Measurements from ENCODE around the gene CCDC150. TPM values are rescaled to one million over a fixed set of nuclear protein-coding genes. Genes with fewer than 3 reads are reported as not detected.

The CCDC150 gene
- total RNA-seq, 6 donors from 2014 or later = 1.2 to 4.2 (median 2.3) TPM

GRCh38 chr2:196635156-196635555, 4.4 kb upstream of the CCDC150 start:
- H3K4me3 ChIP-seq = no peak overlapping the region
- H3K36me3 ChIP-seq = no peaks in the 10 kb centered on the region
- H3K4me1 ChIP-seq = peaks cover 0 to 13% (median 5%) of the 10 kb centered on the region in 4 donors
- H3K27me3 ChIP-seq = no peaks in the 10 kb centered on the region
- 53 to 76% methylated on average over 2 of the region's 2 CpGs for WGBS, 2 donors
- peaks cover 0 to 4% (median 3%) of the 10 kb centered on the region in 4 donors for H3K9me3 ChIP-seq
- ATAC-seq (ENCODE audit: low FRiP score in 2 of 2) = no peak
- TF ChIP-seq POLR2A (IDR thresholded peaks at IDR 0.05) = no peak
- TF ChIP-seq EP300 (IDR thresholded peaks at IDR 0.05) = no peak
- no peak for TF ChIP-seq CTCF (IDR thresholded peaks at IDR 0.05)
- TF ChIP-seq POLR2AphosphoS5 (IDR thresholded peaks at IDR 0.05) = no peak
- DNase-seq = no peak
- no peak overlapping the region for H3K27ac ChIP-seq

GRCh38 chr2:196638765-196639164, 750 bp upstream of the CCDC150 start:
- no peaks in the 10 kb centered on the region for H3K27me3 ChIP-seq
- TF ChIP-seq POLR2A (IDR thresholded peaks at IDR 0.05) = no peak
- TF ChIP-seq POLR2AphosphoS5 (IDR thresholded peaks at IDR 0.05) = no peak
- no peak for TF ChIP-seq EP300 (IDR thresholded peaks at IDR 0.05)
- TF ChIP-seq CTCF (IDR thresholded peaks at IDR 0.05) = no peak
- H3K36me3 ChIP-seq = no peaks in the 10 kb centered on the region
- ATAC-seq (ENCODE audit: low FRiP score in 2 of 2) (no peak), DNase-seq (peak in 1 of 2 donors; percentile 25)
- no peaks in the 10 kb centered on the region for H3K9me3 ChIP-seq
- no peak overlapping the region for H3K27ac ChIP-seq
- H3K4me3 ChIP-seq = peak overlapping the region in 3 of 4 donors; percentile 50 to 69 (median 63)
- peaks cover 0 to 13% (median 6%) of the 10 kb centered on the region in 4 donors for H3K4me1 ChIP-seq
- WGBS, 2 donors = 93 to 95% methylated on average over 19 of the region's 19 CpGs

- peak overlapping the region in 2 of 4 donors; percentile 20 to 34 for H3K27ac ChIP-seq
- H3K36me3 ChIP-seq = no peaks in the 10 kb centered on the region
- TF ChIP-seq POLR2A (IDR thresholded peaks at IDR 0.05) = no peak
- no peak for TF ChIP-seq CTCF (IDR thresholded peaks at IDR 0.05)
- no peak for TF ChIP-seq POLR2AphosphoS5 (IDR thresholded peaks at IDR 0.05)
- no peak for TF ChIP-seq EP300 (IDR thresholded peaks at IDR 0.05)
- no peaks in the 10 kb centered on the region for H3K9me3 ChIP-seq
- peak overlapping the region in 3 of 4 donors; percentile 50 to 69 (median 63) for H3K4me3 ChIP-seq
- H3K4me1 ChIP-seq = peaks cover 0 to 13% (median 6%) of the 10 kb centered on the region in 4 donors
- ATAC-seq (ENCODE audit: low FRiP score in 2 of 2) (no peak), DNase-seq (no peak)
- WGBS, 2 donors = 12 to 13% methylated on average over 12 of the region's 12 CpGs
- no peaks in the 10 kb centered on the region for H3K27me3 ChIP-seq
These were observed 575 bp downstream of the CCDC150 start for GRCh38 chr2:196640031-196640548.

- ATAC-seq (ENCODE audit: low FRiP score in 2 of 2) (no peak), DNase-seq (no peak)
- Histone ChIP-seq H3K4me1 (no peaks in the 10 kb centered on the region), H3K27me3 (no peaks in the 10 kb centered on the region), H3K36me3 (no peaks in the 10 kb centered on the region), H3K4me3 (no peak overlapping the region), H3K27ac (no peak overlapping the region), H3K9me3 (peaks cover 8 to 29% (median 24%) of the 10 kb centered on the region in 4 donors)
- WGBS, 2 donors = 93 to 97% methylated on average over 4 of the region's 4 CpGs
- TF ChIP-seq POLR2AphosphoS5 (IDR thresholded peaks at IDR 0.05) (no peak), POLR2A (IDR thresholded peaks at IDR 0.05) (no peak), EP300 (IDR thresholded peaks at IDR 0.05) (no peak), CTCF (IDR thresholded peaks at IDR 0.05) (no peak)
These were observed 9.7 kb downstream of the CCDC150 start for GRCh38 chr2:196649202-196649601.

Data from upper lobe of left lung (tissue), 6 donors.